GM21528 (cell line): ENCODE results near the gene COL4A6.

Experiments
- ATAC-seq: cut with Tn5 transposase; IDR thresholded peaks from one replicate; pipeline ENCODE4 v1.9.1; 2021; ENCODE audit warnings: mild to moderate bottlenecking, moderate library complexity; ENCODE audit not compliant: unreplicated experiment, low FRiP score

Gene COL4A6

DNA sequence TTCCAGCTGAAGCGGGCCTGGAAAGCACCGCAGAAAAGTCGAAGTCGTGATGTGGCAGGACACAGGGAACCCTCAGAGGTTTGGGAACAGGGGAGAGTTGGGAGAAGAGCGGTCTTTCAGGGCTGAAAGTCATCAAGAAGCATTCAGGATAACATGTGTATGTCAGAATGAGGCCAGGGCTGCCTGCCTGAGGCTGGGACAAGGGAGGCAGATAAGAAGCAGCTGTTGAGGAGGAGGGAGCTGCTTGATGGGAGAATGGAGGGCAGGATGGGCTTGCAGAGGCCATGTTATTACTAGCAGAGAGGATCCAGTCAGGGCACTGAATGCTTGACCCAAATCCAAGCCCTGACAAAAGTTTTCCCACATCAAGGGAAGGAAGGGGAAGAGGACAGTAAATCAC, 214.6 kb downstream of the COL4A6 start:
- ATAC-seq, result no peak

DNA sequence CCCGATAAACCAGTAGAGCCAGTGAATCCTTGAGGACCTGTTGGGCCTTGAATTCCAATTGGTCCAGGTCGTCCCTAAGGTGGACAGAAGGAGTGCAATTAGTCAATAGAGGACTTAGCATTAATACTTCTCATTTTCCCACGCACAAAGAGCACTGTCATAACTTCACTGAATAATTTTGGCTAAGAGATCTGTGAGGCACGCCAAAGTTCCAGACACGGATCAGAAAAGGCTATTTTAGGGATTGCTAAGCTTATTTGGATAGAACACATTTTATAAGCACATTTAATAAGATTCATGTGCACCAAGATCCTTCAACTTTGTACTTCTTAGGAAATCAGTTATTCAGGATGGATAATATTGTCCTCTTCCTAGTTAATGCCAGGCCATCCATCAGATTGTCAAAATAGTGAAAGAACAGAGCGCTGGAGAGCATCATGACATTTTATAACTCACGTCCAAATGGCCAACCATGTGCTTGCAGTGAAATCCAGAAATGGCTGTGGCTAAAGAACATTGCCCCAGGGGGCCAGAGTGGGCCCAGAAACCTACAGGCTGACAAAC, 216.8 kb downstream of the COL4A6 start:
- no peak for ATAC-seq

DNA sequence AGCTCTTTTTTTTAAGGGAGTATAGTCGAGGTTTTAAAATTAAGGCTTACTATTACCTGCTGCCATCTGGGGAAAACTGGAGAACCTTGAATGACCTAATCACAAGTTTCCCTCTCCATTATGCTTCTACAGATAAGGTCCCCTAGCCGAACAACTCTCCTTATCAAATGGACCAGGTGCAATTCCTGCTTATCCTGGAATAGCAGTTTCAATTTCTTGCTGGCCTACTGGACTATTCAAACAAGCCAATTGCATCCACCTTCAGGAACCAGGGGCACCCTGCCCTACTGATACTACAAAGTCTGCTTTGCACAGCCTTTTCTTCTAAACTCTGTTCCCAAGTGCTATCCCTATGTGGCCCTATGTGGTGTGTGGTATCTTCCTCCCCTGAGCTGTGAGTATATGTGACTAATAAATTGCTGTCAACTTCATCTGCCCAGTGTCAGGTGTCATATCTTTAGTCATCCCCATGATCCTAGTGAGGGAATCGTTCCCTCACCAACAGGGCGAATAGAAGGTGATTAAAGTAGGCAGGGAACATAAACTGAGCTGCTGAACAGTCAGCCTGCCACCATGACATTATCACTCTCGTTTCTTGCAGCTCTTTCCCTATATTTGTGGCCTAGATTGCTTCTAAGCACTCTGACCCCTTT, 218.1 kb downstream of the COL4A6 start:
- ATAC-seq, result no peak

DNA sequence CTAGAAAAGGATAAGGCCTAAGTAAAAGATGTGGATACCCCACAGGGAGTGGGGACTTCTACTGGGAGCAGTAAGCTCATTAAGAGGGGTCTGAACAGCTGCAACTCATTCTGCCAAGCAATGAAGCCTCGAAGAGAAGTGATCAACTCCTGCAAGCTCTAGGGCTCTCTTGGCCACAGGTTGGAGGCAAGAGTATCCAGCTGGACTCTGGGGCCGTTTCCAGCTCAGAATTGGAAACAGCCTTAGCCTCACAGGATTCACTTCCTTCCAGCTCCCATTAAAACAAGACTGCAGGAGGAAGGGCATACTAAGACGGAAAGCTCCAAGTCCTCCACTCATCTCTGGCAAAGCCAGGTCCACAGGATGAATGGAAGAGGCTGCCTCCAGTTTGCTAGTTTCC, 220.3 kb downstream of the COL4A6 start:
- no peak for ATAC-seq

DNA sequence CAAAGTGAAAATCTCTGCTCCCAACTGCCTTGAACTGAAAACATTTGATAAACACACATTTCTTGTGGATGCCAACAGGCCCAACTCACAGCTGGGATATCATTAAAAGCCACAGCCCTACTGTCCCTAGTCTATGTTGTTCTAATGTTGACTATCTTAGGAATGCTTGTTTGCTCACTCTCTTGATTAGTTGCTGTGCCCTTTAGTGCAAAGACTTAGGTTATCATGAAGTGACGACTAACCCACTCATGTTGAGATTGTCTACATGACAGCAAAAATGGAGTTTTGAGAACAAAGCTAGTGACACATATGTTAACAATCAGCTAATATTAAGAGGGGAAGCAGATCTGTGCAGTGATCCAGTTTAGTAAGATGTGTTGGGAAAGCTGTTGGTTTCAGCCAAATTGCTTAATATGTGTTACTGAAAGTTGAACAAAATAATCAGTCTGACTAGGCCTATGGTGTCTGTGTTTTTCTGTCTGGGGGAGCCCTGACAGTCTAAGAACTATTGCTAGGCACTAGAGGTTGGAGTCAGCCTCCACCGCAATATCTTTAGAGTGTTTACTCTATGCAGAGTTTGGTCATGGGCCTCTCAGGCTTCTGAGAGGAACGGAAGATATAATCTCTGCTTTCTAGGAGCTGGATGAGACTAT, 221.2 kb downstream of the COL4A6 start:
- no peak for ATAC-seq

DNA sequence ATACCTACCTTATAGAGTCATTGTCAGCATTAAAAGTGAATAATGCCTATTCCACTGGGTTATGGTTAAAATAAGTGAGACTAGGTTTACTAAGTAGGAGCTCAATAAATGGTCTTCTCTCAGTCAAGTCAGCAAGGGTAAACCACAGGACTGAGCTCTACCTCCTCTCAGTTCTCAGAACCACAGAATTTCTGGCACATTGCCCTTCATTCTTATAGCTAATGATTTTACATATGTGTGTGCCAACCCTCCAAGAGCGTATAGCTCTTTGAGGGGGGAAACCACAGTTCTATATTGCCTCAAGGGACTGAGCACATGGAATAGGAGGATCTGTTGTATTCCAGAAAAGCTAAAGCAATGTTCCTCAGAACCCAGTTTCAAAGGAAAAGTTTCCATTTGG, 221.8 kb downstream of the COL4A6 start:
- no peak for ATAC-seq

DNA sequence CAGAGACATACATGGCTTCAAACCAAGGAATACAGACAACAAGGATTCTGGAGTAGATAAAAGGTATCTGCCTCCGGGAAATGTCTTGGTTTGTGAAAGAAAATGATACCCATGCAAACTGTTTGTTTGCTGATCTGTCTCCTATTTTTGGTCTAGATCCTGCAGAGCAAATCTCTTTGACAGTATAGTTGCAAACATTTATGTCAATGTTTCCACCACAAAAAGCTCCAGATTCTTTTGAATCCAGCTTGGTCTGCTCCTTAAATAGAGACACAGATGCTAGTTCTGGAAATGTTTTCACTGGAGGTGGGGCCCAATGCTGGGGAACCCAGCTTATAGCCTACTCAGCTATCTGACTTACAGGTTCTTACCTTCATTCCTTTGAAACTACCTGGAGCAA, 226.9 kb downstream of the COL4A6 start:
- no peak for ATAC-seq

DNA sequence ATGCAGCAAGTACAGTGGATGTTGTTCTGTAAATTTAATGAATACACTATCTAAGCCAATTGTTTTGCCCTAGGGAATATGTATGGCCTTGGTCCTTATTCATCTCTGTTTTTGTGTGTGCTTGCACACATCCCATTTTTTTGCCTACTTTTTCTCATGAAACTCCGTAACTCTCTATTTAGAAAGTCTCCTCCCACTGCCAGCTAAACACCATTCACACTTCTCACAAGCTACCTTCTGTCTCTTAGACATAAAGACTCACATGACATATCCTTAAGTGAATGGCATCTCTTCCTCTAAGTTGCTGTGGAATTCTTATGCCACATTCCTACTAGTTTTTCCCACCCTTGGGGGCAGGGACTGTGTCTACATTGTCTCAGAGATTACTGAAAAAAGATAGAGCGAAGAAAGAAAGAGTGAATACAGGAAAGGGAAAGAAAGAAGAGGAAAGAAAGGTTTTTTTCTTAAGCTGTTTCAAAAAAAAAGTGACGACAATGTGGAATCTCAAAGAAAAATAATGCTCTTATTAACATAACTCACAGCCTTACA, 229.1 kb downstream of the COL4A6 start:
- no peak for ATAC-seq

DNA sequence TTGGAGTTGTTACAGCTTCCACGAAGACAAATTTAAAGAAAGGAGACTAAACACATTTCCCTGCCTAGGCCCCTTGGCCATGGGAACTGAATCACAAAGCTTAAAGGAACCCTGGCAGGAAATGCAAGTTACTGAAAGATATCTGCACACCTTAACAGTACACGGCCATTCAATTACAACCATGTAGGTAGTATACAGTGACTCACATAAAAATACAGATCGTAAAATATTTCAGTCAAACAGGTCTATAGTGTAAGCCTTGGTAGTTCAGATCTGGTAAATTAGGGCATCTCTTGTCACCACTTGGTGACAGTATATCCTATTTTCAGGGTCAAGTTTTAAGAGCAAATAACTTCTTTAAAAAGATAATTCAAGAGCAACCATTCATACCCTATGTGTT, 234.7 kb downstream of the COL4A6 start:
- no peak for ATAC-seq

DNA sequence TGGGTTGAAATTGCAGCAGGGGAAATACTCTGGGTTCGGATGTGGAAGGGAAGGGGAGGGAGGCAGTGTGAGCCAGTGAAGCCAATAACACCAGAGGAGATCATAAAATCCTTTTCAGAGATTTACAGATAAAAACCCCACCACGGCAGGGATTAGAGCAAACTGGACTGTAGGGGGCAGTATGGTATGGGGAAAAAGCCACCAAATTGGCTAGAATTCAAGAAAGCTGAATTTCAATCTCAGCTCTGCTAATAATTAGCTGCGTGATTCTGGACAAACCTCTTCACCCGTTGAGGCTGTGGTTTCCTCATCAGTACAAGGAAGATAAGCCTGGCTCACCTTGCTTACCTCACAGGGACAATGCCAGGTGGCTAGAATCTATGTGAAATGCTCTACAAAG, 238.5 kb downstream of the COL4A6 start:
- ATAC-seq, result peak; percentile 63

DNA sequence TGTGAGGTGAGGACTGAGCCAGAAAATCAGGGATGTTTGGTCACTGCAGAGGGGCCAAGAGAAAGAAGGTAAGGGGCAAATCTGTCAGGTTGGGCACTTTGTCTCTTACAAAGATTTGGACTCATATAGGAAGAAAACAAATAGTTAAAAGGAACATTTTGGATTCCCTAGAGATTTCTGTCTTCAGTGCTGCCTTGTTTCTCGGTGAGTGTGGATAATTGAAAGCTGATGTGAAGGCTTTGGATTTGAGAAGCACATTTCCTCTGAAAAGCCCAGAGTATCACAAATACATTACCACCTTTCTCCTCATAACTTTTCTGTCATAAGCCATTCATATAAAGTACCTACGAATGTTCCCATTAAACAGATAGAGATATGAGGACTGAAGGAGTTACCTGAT, 239.2 kb downstream of the COL4A6 start:
- ATAC-seq, result no peak

DNA sequence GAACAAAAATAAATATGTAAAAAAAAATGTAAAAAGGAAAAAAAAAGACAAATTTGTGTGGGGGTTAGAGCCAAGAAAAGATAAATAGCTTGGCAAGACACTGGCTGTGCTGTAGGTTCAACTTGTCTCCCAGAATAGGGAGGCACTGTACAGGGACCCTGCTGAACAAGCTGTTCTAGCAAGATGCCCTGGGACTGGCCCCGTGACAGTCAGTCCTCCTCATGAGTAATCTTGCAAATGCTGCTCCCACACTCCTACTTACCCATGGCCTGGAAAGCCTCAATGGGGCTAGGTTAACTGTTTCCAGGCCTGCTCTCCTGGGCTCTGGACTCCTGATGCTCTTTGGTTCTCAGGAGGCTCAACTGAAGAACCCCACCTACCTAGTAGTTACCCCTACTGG, 239.8 kb downstream of the COL4A6 start:
- ATAC-seq, result no peak

DNA sequence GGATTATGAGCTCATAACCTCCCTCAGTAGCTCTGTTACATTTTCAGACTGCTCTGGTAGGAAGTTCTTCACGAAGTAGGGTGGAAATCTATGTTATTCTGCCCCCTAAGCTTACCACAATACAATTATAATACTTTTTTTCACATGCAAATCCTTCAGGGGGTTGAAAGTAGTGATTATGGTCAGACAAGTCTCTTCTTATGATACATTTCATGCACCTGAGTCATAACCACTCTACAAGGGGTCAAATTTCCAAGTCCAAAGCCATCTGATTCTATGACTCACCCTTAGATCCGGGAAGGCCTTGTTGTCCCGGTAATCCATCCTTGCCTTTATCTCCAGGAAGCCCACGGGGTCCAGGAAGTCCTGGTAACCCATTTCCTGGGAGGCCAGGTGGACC, 251.4 kb downstream of the COL4A6 start:
- ATAC-seq, result no peak

DNA sequence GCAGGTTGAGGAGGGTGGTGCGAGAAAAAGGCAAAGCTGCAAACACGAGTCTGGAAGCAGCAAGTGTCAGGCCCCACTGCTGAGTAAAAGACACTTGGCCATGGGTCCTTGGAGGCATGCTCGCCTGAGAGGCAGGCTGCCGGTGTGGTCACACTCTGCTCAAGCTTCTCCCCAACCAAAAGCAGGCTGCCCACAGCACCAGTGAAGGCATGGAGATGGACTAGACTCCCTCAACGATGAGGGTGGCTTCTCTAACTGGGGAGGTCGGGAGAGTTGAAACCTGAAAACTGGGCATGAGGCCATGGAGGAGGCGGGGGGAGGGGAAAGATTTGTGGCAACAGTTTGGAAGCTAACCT, 260.1 kb downstream of the COL4A6 start:
- no peak for ATAC-seq

DNA sequence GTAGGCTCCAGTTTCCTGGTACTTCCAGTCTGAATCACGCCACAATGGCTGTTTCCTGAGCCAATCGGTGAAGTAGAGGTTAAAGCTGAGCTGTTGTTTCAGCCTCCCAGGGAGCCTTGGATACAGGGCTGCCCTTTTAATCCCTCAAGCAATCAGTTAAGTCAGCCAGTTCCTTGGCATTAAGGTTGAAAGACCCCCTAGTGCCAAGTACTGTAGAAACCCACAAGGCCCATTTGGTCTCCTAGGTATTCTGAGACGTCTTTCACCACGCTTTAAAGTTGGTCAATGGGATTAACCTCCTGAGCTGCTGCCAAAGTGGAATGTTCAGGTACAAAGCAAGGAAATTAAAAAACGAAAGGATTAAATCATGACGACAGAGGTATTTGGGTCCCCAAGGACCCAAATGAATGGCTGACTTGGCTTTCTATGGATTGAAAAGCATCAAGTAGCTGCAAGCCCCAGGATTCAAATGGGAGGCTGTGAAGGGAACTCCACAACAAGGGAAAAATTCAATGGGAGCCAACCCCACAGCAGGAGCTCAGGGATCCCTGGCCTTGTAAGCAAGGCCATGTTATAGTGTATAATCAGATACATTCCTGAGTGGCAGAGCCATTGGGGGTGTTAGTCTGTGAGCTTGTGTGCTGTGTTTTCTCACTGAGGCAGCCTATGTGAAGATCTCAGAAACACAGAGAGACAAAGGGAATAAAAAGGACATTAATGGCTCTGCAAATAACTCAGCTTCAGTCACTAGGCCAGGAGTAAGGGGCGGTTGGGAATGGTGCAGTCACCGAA, 260.7 kb downstream of the COL4A6 start:
- ATAC-seq, result no peak

DNA sequence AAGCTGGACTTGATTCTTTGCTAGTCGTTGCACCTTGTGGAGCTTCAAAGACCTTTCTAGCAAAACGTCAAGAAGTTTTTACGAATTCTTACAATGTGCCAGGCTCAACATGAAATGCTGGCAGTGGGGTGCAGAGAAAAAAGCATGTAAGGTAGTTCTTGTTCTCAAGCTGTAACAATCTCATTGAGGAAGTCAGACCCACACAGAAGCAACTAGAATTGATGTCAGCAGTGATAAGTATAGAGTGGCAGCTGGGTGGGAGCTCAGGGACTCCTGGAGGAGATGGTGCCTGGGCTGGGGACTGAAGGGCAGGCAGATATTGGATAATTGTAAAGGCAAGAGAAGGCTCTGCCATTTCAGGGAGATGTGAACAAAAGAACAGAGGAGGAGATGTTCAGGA, 264.3 kb downstream of the COL4A6 start:
- ATAC-seq, result no peak

DNA sequence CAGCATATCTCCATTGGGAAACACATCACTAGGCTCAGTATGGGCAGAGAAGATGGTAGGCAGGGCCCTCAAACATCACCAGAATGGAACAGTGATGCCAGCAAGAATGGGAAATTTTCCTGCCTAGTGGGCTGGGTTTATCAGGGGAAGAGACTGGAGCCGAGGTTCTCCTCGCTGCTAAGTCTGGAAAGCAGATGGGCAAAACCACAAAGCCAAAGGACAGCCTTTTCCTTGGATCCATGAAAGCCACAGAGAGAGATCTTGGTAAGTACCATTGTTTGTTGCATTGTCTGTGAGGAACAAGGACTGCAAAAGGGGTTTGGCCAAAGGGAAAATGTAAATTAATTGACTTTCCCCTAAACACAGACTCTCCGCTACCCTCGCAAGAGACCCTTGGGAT, 266.6 kb downstream of the COL4A6 start:
- no peak for ATAC-seq

DNA sequence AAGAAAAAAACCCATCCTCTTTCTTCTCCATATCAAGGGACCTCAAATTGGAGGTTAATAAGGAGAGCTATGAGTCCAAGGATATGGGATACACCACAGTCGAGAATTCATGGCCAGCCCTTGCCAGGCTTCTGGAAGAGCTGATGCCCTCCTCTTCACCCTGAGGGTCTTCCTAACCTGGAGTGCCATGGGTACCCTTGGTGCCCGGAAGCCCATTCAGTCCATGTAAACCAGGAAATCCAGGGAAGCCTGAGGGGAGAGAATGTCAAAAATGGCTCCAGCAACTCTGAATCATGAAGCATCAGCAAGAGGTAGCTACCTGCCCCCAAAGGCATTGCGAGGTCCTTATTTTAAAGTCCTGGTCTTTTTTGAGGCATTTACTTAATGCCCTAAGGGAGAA, 268.5 kb downstream of the COL4A6 start:
- ATAC-seq, result no peak

DNA sequence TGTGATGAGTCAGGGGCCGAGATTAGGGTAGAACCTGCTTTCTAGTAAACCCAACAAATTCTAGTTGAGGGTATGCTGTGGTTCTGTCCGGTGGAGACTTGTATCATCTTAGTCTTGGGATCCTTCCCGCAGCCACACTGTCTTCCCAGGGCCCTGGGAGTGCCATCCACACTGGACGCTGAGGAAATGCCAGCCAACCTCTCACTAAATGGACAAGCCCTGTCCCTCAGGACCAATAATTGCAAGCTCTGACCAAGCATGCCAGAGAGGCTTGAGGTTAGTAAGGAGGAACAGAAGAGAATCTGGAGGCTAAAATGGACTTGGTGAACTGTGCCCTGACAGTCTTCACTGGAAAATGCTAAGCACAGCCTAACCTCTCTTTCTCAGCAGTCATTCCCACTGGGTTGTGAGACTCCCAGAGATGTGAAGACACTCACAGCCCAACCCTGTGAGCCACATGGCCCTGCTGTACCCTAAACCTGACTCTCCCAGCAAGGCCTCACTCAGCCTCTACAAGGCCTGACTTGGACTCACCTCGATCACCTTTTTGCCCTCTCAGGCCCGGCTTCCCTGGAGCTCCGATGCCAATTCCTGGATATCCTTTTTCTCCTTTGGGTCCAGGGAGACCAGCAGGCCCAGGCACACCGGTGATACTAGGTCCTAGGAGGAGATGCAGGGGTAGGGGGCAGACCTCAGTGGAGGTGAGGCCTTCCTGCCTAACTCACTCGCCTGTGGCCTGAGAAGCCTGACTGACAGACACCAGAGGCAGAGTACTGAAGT, 269.1 kb downstream of the COL4A6 start:
- ATAC-seq, result no peak

DNA sequence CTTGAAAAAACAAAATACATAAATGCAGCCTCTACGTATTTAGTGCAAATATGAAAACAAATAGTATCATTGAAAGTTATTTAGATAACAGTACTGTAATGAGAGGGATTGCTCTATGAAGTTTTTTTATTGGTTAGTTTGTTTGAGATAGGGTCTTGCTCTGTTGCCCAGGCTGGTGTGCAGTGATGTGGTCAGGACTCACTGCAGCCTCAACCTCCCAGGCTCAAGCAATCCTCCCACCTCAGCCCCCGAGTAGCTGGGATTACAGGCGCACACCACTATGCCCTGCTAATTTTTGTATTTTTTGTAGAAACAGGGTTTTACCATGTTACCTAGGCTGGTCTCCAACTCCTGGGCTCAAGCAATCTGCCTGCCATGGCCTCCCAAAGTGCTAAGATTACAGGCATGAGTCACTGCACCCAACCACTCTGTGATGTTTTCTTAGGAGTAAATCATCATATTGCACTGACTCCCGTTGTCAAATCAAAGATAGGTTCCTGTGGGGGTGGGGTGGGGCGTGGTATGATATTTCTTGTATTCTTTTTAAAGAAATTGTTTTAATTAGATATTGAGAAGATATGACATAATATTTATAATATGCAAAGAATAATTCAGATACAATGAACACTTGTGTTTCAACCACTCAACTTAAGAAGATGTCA, 270.9 kb downstream of the COL4A6 start:
- ATAC-seq, result no peak
